Motor neuron (in vitro differentiated cells): Measurements from ENCODE around the gene IGSF1. TPM values are rescaled to one million over a fixed set of nuclear protein-coding genes. Genes with fewer than 3 reads are reported as not detected.
A peak's percentile ranks its signal among the peaks of the same experiment; 100 is the strongest.

Source experiments
- ATAC-seq, 8 experiments: fragments of 200-7000 bp; cut with Tn5 transposase; replicated peaks in 6 of 8; 2 replicates each; pipeline ENCODE4 v1.8.0; 2021; ENCODE audit warnings: mild to moderate bottlenecking in 8 of 8, moderate library complexity in 8 of 8
- H3K27ac ChIP-seq, 2 donors: fragments of 250-450 bp; sonication (Bioruptor Pico); 2 replicates each; pipeline ENCODE4 v1.9.0; 2021; ENCODE audit warnings: antibody characterized with exemption in 2 of 2, mild to moderate bottlenecking in 2 of 2, moderate library complexity in 1 of 2
- H3K4me1 ChIP-seq, 2 donors: fragments of 250-450 bp; sonication (Bioruptor Pico); replicated peaks in 1 of 2; 2 replicates each; pipeline ENCODE4 v1.6.1; 2021; ENCODE audit warnings: antibody characterized with exemption in 2 of 2, mild to moderate bottlenecking in 2 of 2, moderate library complexity in 1 of 2
- H3K4me3 ChIP-seq, 5 donors: fragments of 250-450 bp; sonication (Bioruptor Pico); 2 replicates each; pipeline ENCODE4 v1.9.0; 2021; ENCODE audit warnings: antibody characterized with exemption in 5 of 5, mild to moderate bottlenecking in 5 of 5, moderate library complexity in 4 of 5
- WGBS, 10 experiments: fragments of 450-650 bp; shearing (Covaris generic); methylation state at CpG; one replicate each; pipeline ENCODE4 v1.0.0; 2022; 5-methylcytosine and 5-hydroxymethylcytosine counted together
- in situ Hi-C, 9 experiments: fragments of 400-800 bp; cut with MboI; loops; one replicate each; pipeline ENCODE4 v1.15.0; 2021; ENCODE audit warnings: low sequenced_read_pairs in 9 of 9, low pct_unique_long_range_greater_than_20kb in 2 of 9; ENCODE audit not compliant: unreplicated experiment in 9 of 9
- total RNA-seq, 8 experiments: library from RNA; unstranded; fragments of 300-600 nt; gene quantifications; 2 replicates each; pipeline versions ENCODE4 v1.2.3 to v1.2.4, GENCODE V29; 2022

The IGSF1 gene
- total RNA-seq, result 1 to 10 TPM in 5 of 8 experiments, under 1 TPM in 1, not detected in 2; 0.24 to 7.1 (median 3.3) TPM

- 0 to 48% methylated on average over 1 to 12 of the region's 32 CpGs; no CpG with 5 or more reads in 8 of the 10 experiments for WGBS, 10 experiments
- in situ Hi-C loops, result no loop called here
- ATAC-seq, result peak; percentile 19 to 99 (median 96)
- peak within 1 kb of the TSS in 4 of 5 donors; percentile 17 to 27 (median 21) for H3K4me3 ChIP-seq
- no peaks in the 10 kb centered on the region for H3K4me1 ChIP-seq
- H3K27ac ChIP-seq, result no peak within 1 kb of the TSS
These were observed at the start of gene IGSF1 for GRCh38 chrX:131288738-131289511. Gene IGSF1, minus strand, starts transcription at chrX:131289306. Its CDS starts 2,632 bp downstream, at chrX:131286674.

- in situ Hi-C loops, result no loop called here
- H3K4me1 ChIP-seq, result no peaks in the 10 kb centered on the region
- no peak overlapping the region for H3K4me3 ChIP-seq
- no peak overlapping the region for H3K27ac ChIP-seq
- WGBS, 10 experiments, result 17 to 88% (median 38%) methylated on average over 1 to 3 of the region's 3 CpGs; no CpG with 5 or more reads in 6 of the 10 experiments
- no peak for ATAC-seq
These were observed 43.2 kb upstream of the IGSF1 start for GRCh38 chrX:131332331-131332730.

GRCh38 chrX:131331152-131331551, 42.0 kb upstream of the IGSF1 start:
- ATAC-seq, result no peak
- H3K27ac ChIP-seq, result no peak overlapping the region
- no peaks in the 10 kb centered on the region for H3K4me1 ChIP-seq
- in situ Hi-C loops, result no loop called here
- H3K4me3 ChIP-seq, result no peak overlapping the region
- 18 to 92% (median 67%) methylated on average over 1 to 5 of the region's 6 CpGs; no CpG with 5 or more reads in 7 of the 10 experiments for WGBS, 10 experiments

- 0 to 100% (median 45%) methylated on average over 1 to 3 of the region's 3 CpGs; no CpG with 5 or more reads in 6 of the 10 experiments for WGBS, 10 experiments
- Histone ChIP-seq H3K4me3 (no peak overlapping the region), H3K4me1 (no peaks in the 10 kb centered on the region), H3K27ac (no peak overlapping the region)
- in situ Hi-C loops, result no loop called here
- no peak for ATAC-seq
These were observed 41.6 kb upstream of the IGSF1 start for GRCh38 chrX:131330735-131331134.

- Histone ChIP-seq H3K4me3 (no peak overlapping the region), H3K27ac (no peak overlapping the region), H3K4me1 (no peaks in the 10 kb centered on the region)
- no peak for ATAC-seq
- WGBS, 10 experiments, result 0 to 100% (median 15%) methylated on average over 1 to 3 of the region's 3 CpGs; no CpG with 5 or more reads in 4 of the 10 experiments
- in situ Hi-C loops, result no loop called here
These were observed 33.5 kb upstream of the IGSF1 start for GRCh38 chrX:131322651-131323050.

GRCh38 chrX:131317326-131317725, 28.2 kb upstream of the IGSF1 start:
- peak in 2 of 8 experiments; percentile 38 to 49 for ATAC-seq
- 0 to 83% (median 66%) methylated on average over 1 to 2 of the region's 4 CpGs; no CpG with 5 or more reads in 6 of the 10 experiments for WGBS, 10 experiments
- Histone ChIP-seq H3K27ac (no peak overlapping the region), H3K4me3 (no peak overlapping the region), H3K4me1 (no peaks in the 10 kb centered on the region)
- in situ Hi-C loops, result no loop called here

- no peak overlapping the region for H3K27ac ChIP-seq
- WGBS, 10 experiments, result 14 to 50% (median 23%) methylated on average over 1 of the region's 1 CpG; no CpG with 5 or more reads in 6 of the 10 experiments
- in situ Hi-C loops, result no loop called here
- H3K4me3 ChIP-seq, result no peak overlapping the region
- H3K4me1 ChIP-seq, result no peaks in the 10 kb centered on the region
- ATAC-seq, result peak in 1 of 8 experiments; percentile 21
These were observed 27.2 kb upstream of the IGSF1 start for GRCh38 chrX:131316260-131316659.

GRCh38 chrX:131308980-131309379, 19.9 kb upstream of the IGSF1 start:
- in situ Hi-C loops, result no loop called here
- no peak for ATAC-seq
- H3K27ac ChIP-seq, result no peak overlapping the region
- no peak overlapping the region for H3K4me3 ChIP-seq
- H3K4me1 ChIP-seq, result no peaks in the 10 kb centered on the region

GRCh38 chrX:131306601-131307000, 17.5 kb upstream of the IGSF1 start:
- in situ Hi-C loops, result no loop called here
- Histone ChIP-seq H3K4me1 (peaks cover 0 to 6% of the 10 kb centered on the region in 2 donors), H3K27ac (no peak overlapping the region), H3K4me3 (no peak overlapping the region)
- 80% methylated on average over 1 of the region's 1 CpG; no CpG with 5 or more reads in 9 of the 10 experiments for whole genome bisulfite sequencing, 10 experiments
- peak in 1 of 8 experiments; percentile 21 for ATAC-seq

GRCh38 chrX:131305926-131306325, 16.8 kb upstream of the IGSF1 start:
- Histone ChIP-seq H3K27ac (no peak overlapping the region), H3K4me1 (peaks cover 0 to 13% of the 10 kb centered on the region in 2 donors), H3K4me3 (no peak overlapping the region)
- ATAC-seq, result no peak
- in situ Hi-C loops, result no loop called here
- WGBS, 10 experiments, result 0 to 50% (median 0%) methylated on average over 1 to 2 of the region's 2 CpGs; no CpG with 5 or more reads in 6 of the 10 experiments

GRCh38 chrX:131302701-131303100, 13.6 kb upstream of the IGSF1 start:
- in situ Hi-C loops, result no loop called here
- 39 to 90% (median 46%) methylated on average over 2 to 3 of the region's 3 CpGs; no CpG with 5 or more reads in 7 of the 10 experiments for WGBS, 10 experiments
- ATAC-seq, result no peak
- Histone ChIP-seq H3K27ac (no peak overlapping the region), H3K4me3 (no peak overlapping the region), H3K4me1 (peaks cover 0 to 14% of the 10 kb centered on the region in 2 donors)

- ATAC-seq, result peak in 5 of 8 experiments; percentile 46 to 72 (median 66)
- Histone ChIP-seq H3K27ac (no peak overlapping the region), H3K4me1 (peaks cover 0 to 14% of the 10 kb centered on the region in 2 donors), H3K4me3 (no peak overlapping the region)
- in situ Hi-C loops, result no loop called here
- WGBS, 10 experiments, result 0 to 67% (median 6%) methylated on average over 1 to 5 of the region's 5 CpGs; no CpG with 5 or more reads in 4 of the 10 experiments
These were observed 12.0 kb upstream of the IGSF1 start for GRCh38 chrX:131301155-131301554.

GRCh38 chrX:131298846-131299245, 9.7 kb upstream of the IGSF1 start:
- Histone ChIP-seq H3K4me3 (no peak overlapping the region), H3K4me1 (peaks cover 0 to 14% of the 10 kb centered on the region in 2 donors), H3K27ac (no peak overlapping the region)
- in situ Hi-C loops, result no loop called here
- WGBS, 10 experiments, result 0 to 100% (median 25%) methylated on average over 1 to 3 of the region's 3 CpGs; no CpG with 5 or more reads in 5 of the 10 experiments
- no peak for ATAC-seq
